Glutamatergic neuron (in vitro differentiated cells): ENCODE measurements around the gene B3GALT4. TPM values are rescaled to one million over a fixed set of nuclear protein-coding genes. Genes with fewer than 3 reads are reported as not detected.

Experiments used
- DNase-seq: peaks from one replicate; pipeline ENCODE4 v3.0.0; 2022
- H3K27ac Mint-ChIP-seq: one replicate; pipeline ENCODE4 v1.8.0; 2020; ENCODE audit warnings: mild to moderate bottlenecking, mixed read lengths, inconsistent platforms; ENCODE audit not compliant: unreplicated experiment
- H3K27me3 Mint-ChIP-seq: one replicate; pipeline ENCODE4 v1.8.0; 2020; ENCODE audit warnings: mild to moderate bottlenecking, moderate library complexity, mixed read lengths, inconsistent platforms; ENCODE audit not compliant: unreplicated experiment
- H3K36me3 Mint-ChIP-seq: one replicate; pipeline ENCODE4 v1.8.0; 2020; ENCODE audit warnings: mild to moderate bottlenecking, mixed read lengths, inconsistent platforms; ENCODE audit not compliant: unreplicated experiment
- H3K4me1 Mint-ChIP-seq: one replicate; pipeline ENCODE4 v1.8.0; 2020; ENCODE audit warnings: mild to moderate bottlenecking, low read depth, mixed read lengths, inconsistent platforms; ENCODE audit not compliant: unreplicated experiment
- H3K4me3 Mint-ChIP-seq: one replicate; pipeline ENCODE4 v1.8.0; 2020; ENCODE audit warnings: mild to moderate bottlenecking, mixed read lengths, inconsistent platforms; ENCODE audit not compliant: unreplicated experiment
- H3K9me3 Mint-ChIP-seq: one replicate; pipeline ENCODE4 v1.8.0; 2020; ENCODE audit warnings: mild to moderate bottlenecking, moderate library complexity, mixed read lengths, inconsistent platforms; ENCODE audit not compliant: unreplicated experiment
- CTCF ChIP-seq: fragments of 200-600 bp; sonication (generic); IDR thresholded peaks from one replicate; pipeline ENCODE4 v1.5.0; 2021; ENCODE audit not compliant: partially characterized antibody, unreplicated experiment
- total RNA-seq: library from RNA; stranded (reverse); fragmentation: NEBNext Ultra II Directional; extraction: Animal tissue kit (Norgen Biotek cat#: 25700); gene quantifications from one replicate; pipeline ENCODE4 v1.2.1, GENCODE V29; 2021; ENCODE audit not compliant: unreplicated experiment

Gene B3GALT4
- total RNA-seq, 1 donor from 2014 or later, result 8.6 TPM

GRCh38 chr6:33248932-33249731, 27.8 kb upstream of the B3GALT4 start:
- Mint-ChIP-seq H3K27ac (peak overlapping the region; percentile 84), H3K4me3 (peak overlapping the region; percentile 97), H3K9me3 (peaks cover 3% of the 10 kb centered on the region), H3K27me3 (peaks cover 8% of the 10 kb centered on the region), H3K4me1 (peaks cover 18% of the 10 kb centered on the region), H3K36me3 (no peaks in the 10 kb centered on the region)
- peak; percentile 96 for DNase-seq
- TF ChIP-seq CTCF, result no peak

GRCh38 chr6:33249732-33250630, 26.9 kb upstream of the B3GALT4 start:
- Mint-ChIP-seq H3K9me3 (peaks cover 3% of the 10 kb centered on the region), H3K27me3 (peaks cover 8% of the 10 kb centered on the region), H3K4me1 (peaks cover 18% of the 10 kb centered on the region), H3K27ac (peak overlapping the region; percentile 84), H3K4me3 (peak overlapping the region; percentile 97), H3K36me3 (no peaks in the 10 kb centered on the region)
- no peak for TF ChIP-seq CTCF
- peak; percentile 65 for DNase-seq

DNA sequence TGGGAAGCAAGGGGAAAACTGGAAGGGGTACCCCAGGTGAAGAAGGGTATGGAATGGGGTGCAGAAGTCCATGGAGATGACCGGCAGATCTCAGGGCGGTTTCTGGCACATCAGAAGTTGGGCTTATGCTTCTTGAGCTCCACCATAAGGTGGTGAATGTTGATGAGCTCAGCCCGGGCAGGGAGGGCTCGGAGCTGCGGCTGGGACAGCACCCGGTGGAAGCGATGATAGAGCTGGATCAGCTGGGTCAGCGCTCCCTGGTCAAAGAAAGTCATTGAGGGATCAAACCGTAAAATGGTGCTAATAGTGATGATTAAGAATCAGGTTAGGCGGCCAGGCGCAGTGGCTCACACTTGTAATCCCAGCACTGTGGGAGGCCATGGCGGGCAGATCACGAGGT, 26.2 kb upstream of the B3GALT4 start:
- TF ChIP-seq CTCF, result no peak
- H3K36me3 Mint-ChIP-seq, result no peaks in the 10 kb centered on the region
- peak overlapping the region; percentile 97 for H3K4me3 Mint-ChIP-seq
- H3K27me3 Mint-ChIP-seq, result peaks cover 8% of the 10 kb centered on the region
- H3K9me3 Mint-ChIP-seq, result peaks cover 3% of the 10 kb centered on the region
- no peak for DNase-seq
- peak overlapping the region; percentile 84 for H3K27ac Mint-ChIP-seq
- peaks cover 18% of the 10 kb centered on the region for H3K4me1 Mint-ChIP-seq

- H3K4me1 Mint-ChIP-seq, result peaks cover 18% of the 10 kb centered on the region
- H3K27ac Mint-ChIP-seq, result peak overlapping the region; percentile 7
- DNase-seq, result no peak
- peak overlapping the region; percentile 62 for H3K4me3 Mint-ChIP-seq
- H3K36me3 Mint-ChIP-seq, result no peaks in the 10 kb centered on the region
- TF ChIP-seq CTCF, result no peak
- H3K9me3 Mint-ChIP-seq, result peaks cover 3% of the 10 kb centered on the region
- H3K27me3 Mint-ChIP-seq, result peaks cover 8% of the 10 kb centered on the region
These were observed 25.4 kb upstream of the B3GALT4 start for GRCh38 chr6:33251395-33252012.
